Coronary artery (tissue), 2 donors: ENCODE results near the gene KLHDC4.

Source experiments
- DNase-seq: peaks from one replicate; pipeline ENCODE4 v3.0.0-alpha.2; 2017; ENCODE audit warnings: low spot score
- H3K27ac ChIP-seq, 2 donors: fragments of 200-600 bp; sonication (generic); one replicate each; pipeline ENCODE4 v1.5.1; 2016 to 2019
- H3K4me3 ChIP-seq: fragments of 200-600 bp; sonication (generic); 2 replicates; pipeline ENCODE4 v1.5.1; 2016; ENCODE audit warnings: mild to moderate bottlenecking, moderate library complexity
- CTCF ChIP-seq: fragments of 200-600 bp; sonication (generic); IDR thresholded peaks from one replicate; pipeline ENCODE4 v1.5.1; 2019; ENCODE audit warnings: antibody characterized with exemption

Gene KLHDC4

GRCh38 chr16:87747626-87748414, 18.0 kb downstream of the KLHDC4 start:
- Histone ChIP-seq H3K4me3 (no peak overlapping the region), H3K27ac (no peak overlapping the region)
- no peak for DNase-seq
- no peak for TF ChIP-seq CTCF

- DNase-seq: no peak
- H3K4me3 ChIP-seq: no peak overlapping the region
- no peak overlapping the region for H3K27ac ChIP-seq
- TF ChIP-seq CTCF: no peak
Measured at GRCh38 chr16:87746178-87746577, 19.6 kb downstream of the KLHDC4 start.

GRCh38 chr16:87744750-87745514, 20.9 kb downstream of the KLHDC4 start:
- DNase-seq: no peak
- no peak for TF ChIP-seq CTCF
- Histone ChIP-seq H3K4me3 (no peak overlapping the region), H3K27ac (no peak overlapping the region)

- Histone ChIP-seq H3K4me3 (no peak overlapping the region), H3K27ac (no peak overlapping the region)
- no peak for TF ChIP-seq CTCF
- DNase-seq: no peak
Measured at GRCh38 chr16:87742781-87743490, 22.9 kb downstream of the KLHDC4 start.

GRCh38 chr16:87741700-87742415, 23.9 kb downstream of the KLHDC4 start:
- no peak for DNase-seq
- Histone ChIP-seq H3K4me3 (no peak overlapping the region), H3K27ac (no peak overlapping the region)
- no peak for TF ChIP-seq CTCF

- H3K4me3 ChIP-seq: no peak overlapping the region
- no peak overlapping the region for H3K27ac ChIP-seq
- TF ChIP-seq CTCF: no peak
- DNase-seq: no peak
Measured at GRCh38 chr16:87740909-87741424, 24.8 kb downstream of the KLHDC4 start.
